Measurements from ENCODE around the gene GPATCH8. TPM values are rescaled to one million over a fixed set of nuclear protein-coding genes. Genes with fewer than 3 reads are reported as not detected.

Gene GPATCH8
- total and polyA plus RNA-seq, 2 donors (not counting 3 experiments of a cell fraction or from before 2014, with no cell fraction given): 14.6 to 35.3 TPM

DNA sequence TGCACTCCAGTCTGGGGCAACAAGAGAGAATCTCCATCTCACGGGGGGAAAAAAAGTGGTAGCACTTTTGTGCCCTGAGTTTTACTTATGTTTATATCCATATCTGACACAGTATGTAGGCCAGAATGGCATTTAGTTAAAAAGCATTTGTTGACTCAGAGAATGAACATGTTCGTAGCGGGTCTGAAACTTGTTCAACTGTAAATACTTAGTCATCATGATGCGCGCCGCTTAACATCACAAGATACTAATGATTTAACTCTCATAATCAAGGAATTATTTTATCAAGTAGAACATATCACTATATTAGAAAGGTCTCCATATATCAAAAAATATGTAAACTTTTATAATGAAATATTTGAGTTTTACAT, 58.5 kb downstream of the GPATCH8 start:
- Histone ChIP-seq H3K9me1 (replicated peaks; ENCODE audit: control insufficient read depth, extremely low read depth, insufficient read depth, low read length) (no peaks in the 10 kb centered on the region), H3K36me3 (ENCODE audit: control insufficient read depth in 2 of 2, extremely low read depth in 1 of 2, insufficient read depth in 2 of 2, low read length in 2 of 2) (no peaks in the 10 kb centered on the region), H3K4me2 (ENCODE audit: insufficient read depth, low read length) (no peak overlapping the region), H3K9ac (replicated peaks; ENCODE audit: extremely low read depth, insufficient read depth, low read length) (no peak overlapping the region), H4K20me1 (replicated peaks; ENCODE audit: control insufficient read depth, extremely low read depth, insufficient read depth, low read length) (no peaks in the 10 kb centered on the region), H3K27me3 (ENCODE audit: control insufficient read depth in 2 of 2, insufficient read depth in 2 of 2, low read length in 2 of 2) (no peaks in the 10 kb centered on the region), H3K4me3 (replicated peaks in 1 of 3; ENCODE audit: insufficient read depth in 1 of 3, low read depth in 1 of 3, low read length in 3 of 3) (no peak overlapping the region), H2AFZ (ENCODE audit: low read depth, low read length) (no peak overlapping the region), H3K9me3 (replicated peaks; ENCODE audit: control insufficient read depth, insufficient read depth, low read length) (no peaks in the 10 kb centered on the region), H3K4me1 (ENCODE audit: control insufficient read depth, extremely low read depth, insufficient read depth, low read length) (no peaks in the 10 kb centered on the region), H3K27ac (ENCODE audit: insufficient read depth, low read depth, low read length) (no peak overlapping the region), H3K79me2 (ENCODE audit: control insufficient read depth, insufficient read depth, low read length) (no peaks in the 10 kb centered on the region)
- intact Hi-C loops (cut with micrococcal nuclease): no loop called here
- no TSS peak for BruUV-seq (replicated peaks)
- ChIA-PET POLR2A (no interaction called here), CTCF (interaction anchor here (0.8 to 3.0 kb wide), 3 partner anchors 22 to 79 kb away, joined by 3 to 18 read pairs (median 6); no protein-coding TSS in a partner anchor)
- TF ChIP-seq FOS (IDR thresholded peaks at IDR 0.05; ENCODE audit: borderline replicate concordance, insufficient read depth, low read length) (no peak), GATA2 (IDR thresholded peaks at IDR 0.05; ENCODE audit: insufficient read depth, insufficient read length, low read depth, low read length) (no peak), POLR2AphosphoS5 (IDR thresholded peaks at IDR 0.05; ENCODE audit: insufficient read depth, low read depth, low read length) (no peak), EZH2 (IDR thresholded peaks at IDR 0.05; ENCODE audit: borderline replicate concordance, low read depth, low read length, severe bottlenecking) (no peak), POLR2A (IDR thresholded peaks at IDR 0.05; ENCODE audit: low read depth, low read length) (no peak), MYC (IDR thresholded peaks at IDR 0.05; ENCODE audit: low read depth, low read length) (no peak), JUN (IDR thresholded peaks at IDR 0.05; ENCODE audit: borderline replicate concordance, insufficient read depth, insufficient read length, low read depth) (no peak)
- TF ChIP-seq, protein P1, sequence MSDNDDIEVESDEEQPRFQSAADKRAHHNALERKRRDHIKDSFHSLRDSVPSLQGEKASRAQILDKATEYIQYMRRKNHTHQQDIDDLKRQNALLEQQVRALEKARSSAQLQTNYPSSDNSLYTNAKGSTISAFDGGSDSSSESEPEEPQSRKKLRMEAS (IDR thresholded peaks at IDR 0.05; ENCODE audit: insufficient read depth, insufficient read length): no peak
- TF ChIP-seq, protein P2, sequence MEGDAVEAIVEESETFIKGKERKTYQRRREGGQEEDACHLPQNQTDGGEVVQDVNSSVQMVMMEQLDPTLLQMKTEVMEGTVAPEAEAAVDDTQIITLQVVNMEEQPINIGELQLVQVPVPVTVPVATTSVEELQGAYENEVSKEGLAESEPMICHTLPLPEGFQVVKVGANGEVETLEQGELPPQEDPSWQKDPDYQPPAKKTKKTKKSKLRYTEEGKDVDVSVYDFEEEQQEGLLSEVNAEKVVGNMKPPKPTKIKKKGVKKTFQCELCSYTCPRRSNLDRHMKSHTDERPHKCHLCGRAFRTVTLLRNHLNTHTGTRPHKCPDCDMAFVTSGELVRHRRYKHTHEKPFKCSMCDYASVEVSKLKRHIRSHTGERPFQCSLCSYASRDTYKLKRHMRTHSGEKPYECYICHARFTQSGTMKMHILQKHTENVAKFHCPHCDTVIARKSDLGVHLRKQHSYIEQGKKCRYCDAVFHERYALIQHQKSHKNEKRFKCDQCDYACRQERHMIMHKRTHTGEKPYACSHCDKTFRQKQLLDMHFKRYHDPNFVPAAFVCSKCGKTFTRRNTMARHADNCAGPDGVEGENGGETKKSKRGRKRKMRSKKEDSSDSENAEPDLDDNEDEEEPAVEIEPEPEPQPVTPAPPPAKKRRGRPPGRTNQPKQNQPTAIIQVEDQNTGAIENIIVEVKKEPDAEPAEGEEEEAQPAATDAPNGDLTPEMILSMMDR (IDR thresholded peaks at IDR 0.05; ENCODE audit: extremely low read depth in 1 of 2, insufficient read depth in 1 of 2, low read depth in 1 of 2, low read length in 2 of 2): no peak
- no peak for DNase-seq (ENCODE audit: low read depth, low spot score)
- dilution Hi-C loops (cut with MboI; ENCODE audit: extremely low pct_ligation_motif_present, low sequenced_read_pairs): no loop called here
- no peak for FAIRE-seq

Data from endothelial cell of umbilical vein (primary cell).